Measurements from ENCODE around the gene DIS3L2. TPM values are rescaled to one million over a fixed set of nuclear protein-coding genes. Genes with fewer than 3 reads are reported as not detected.
"Not testable (repeated sequence)": the region's sequence is repeated elsewhere in the genome, so short reads cannot be mapped to it uniquely, and the experiment has no call there.

The DIS3L2 gene
- total RNA-seq, 4 donors from 2014 or later, result 52.8 to 74.9 (median 61.8) TPM

- H3K9me3 ChIP-seq, result peaks cover 0 to 12% (median 4%) of the 10 kb centered on the region in 4 donors
- H3K4me3 ChIP-seq, result no peak overlapping the region
- no peaks in the 10 kb centered on the region for H3K27me3 ChIP-seq
- peaks cover 0 to 3% (median under 1%) of the 10 kb centered on the region in 4 donors for H3K4me1 ChIP-seq
- H3K36me3 ChIP-seq, result peaks cover 0 to 57% (median 0%) of the 10 kb centered on the region in 3 donors
- DNase-seq (ENCODE audit: low spot score in 2 of 2), result no peak
- no peak for TF ChIP-seq POLR2A (IDR thresholded peaks at IDR 0.05)
- TF ChIP-seq CTCF (IDR thresholded peaks at IDR 0.05), result no peak
- TF ChIP-seq EP300 (IDR thresholded peaks at IDR 0.05), result no peak
- WGBS, 2 donors, result 90 to 94% methylated on average over 4 of the region's 4 CpGs
- no peak overlapping the region for H3K27ac ChIP-seq
These were observed 348.1 kb downstream of the DIS3L2 start for GRCh38 chr2:232309592-232309991.

- H3K27ac ChIP-seq, result no peak overlapping the region
- DNase-seq (ENCODE audit: low spot score in 2 of 2), result no peak
- TF ChIP-seq POLR2A (IDR thresholded peaks at IDR 0.05) (no peak), EP300 (IDR thresholded peaks at IDR 0.05) (no peak), CTCF (IDR thresholded peaks at IDR 0.05) (no peak)
- no peaks in the 10 kb centered on the region for H3K27me3 ChIP-seq
- H3K4me3 ChIP-seq, result no peak overlapping the region
- peaks cover 0 to 11% (median 4%) of the 10 kb centered on the region in 4 donors for H3K9me3 ChIP-seq
- H3K36me3 ChIP-seq, result peaks cover 0 to 51% (median 0%) of the 10 kb centered on the region in 3 donors
- H3K4me1 ChIP-seq, result peaks cover 0 to 6% (median 2%) of the 10 kb centered on the region in 4 donors
- WGBS, 2 donors, result 74 to 79% methylated on average over 9 of the region's 9 CpGs
These were observed 348.6 kb downstream of the DIS3L2 start for GRCh38 chr2:232310121-232310520.

- 64 to 91% methylated on average over 1 of the region's 1 CpG for WGBS, 2 donors
- Histone ChIP-seq H3K27ac (no peak overlapping the region), H3K4me1 (peaks cover 0 to 11% (median 2%) of the 10 kb centered on the region in 4 donors), H3K9me3 (peaks cover 0 to 11% (median 4%) of the 10 kb centered on the region in 4 donors), H3K4me3 (no peak overlapping the region), H3K36me3 (peaks cover 0 to 46% (median 0%) of the 10 kb centered on the region in 3 donors), H3K27me3 (no peaks in the 10 kb centered on the region)
- DNase-seq (ENCODE audit: low spot score in 2 of 2), result no peak
- TF ChIP-seq CTCF (IDR thresholded peaks at IDR 0.05), result no peak
- no peak for TF ChIP-seq POLR2A (IDR thresholded peaks at IDR 0.05)
- no peak for TF ChIP-seq EP300 (IDR thresholded peaks at IDR 0.05)
These were observed 349.2 kb downstream of the DIS3L2 start for GRCh38 chr2:232310696-232311095.

DNA sequence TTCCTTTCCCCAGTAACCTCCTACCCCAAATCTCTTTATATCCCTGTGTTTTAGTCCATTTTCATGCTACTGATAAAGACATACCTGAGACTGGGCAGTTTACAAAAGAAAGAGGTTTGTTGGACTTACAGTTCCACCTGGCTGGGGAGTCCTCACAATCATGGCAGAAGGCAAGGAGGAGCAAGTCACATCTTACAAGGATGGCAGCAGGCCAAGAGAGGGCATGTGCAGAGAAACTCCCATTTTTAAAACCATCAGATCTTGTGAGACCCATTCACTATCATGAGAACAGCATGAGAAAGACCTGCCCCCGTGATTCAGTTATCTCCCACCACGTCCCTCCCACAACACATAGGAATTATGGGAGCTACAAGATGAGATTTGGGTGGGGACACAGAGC lies 352.1 kb downstream of the DIS3L2 start:
- not testable (repeated sequence) for H3K4me3 ChIP-seq; H3K27ac ChIP-seq; DNase-seq (ENCODE audit: low spot score in 2 of 2); H3K27me3 ChIP-seq
- H3K4me1 ChIP-seq, result peaks cover 0 to 14% (median 6%) of the 10 kb centered on the region in 4 donors
- peaks cover 0 to 11% (median 4%) of the 10 kb centered on the region in 4 donors for H3K9me3 ChIP-seq
- 97 to 100% methylated on average over 2 of the region's 2 CpGs for WGBS, 2 donors
- H3K36me3 ChIP-seq, result peaks cover 0 to 29% (median 0%) of the 10 kb centered on the region in 3 donors

DNA sequence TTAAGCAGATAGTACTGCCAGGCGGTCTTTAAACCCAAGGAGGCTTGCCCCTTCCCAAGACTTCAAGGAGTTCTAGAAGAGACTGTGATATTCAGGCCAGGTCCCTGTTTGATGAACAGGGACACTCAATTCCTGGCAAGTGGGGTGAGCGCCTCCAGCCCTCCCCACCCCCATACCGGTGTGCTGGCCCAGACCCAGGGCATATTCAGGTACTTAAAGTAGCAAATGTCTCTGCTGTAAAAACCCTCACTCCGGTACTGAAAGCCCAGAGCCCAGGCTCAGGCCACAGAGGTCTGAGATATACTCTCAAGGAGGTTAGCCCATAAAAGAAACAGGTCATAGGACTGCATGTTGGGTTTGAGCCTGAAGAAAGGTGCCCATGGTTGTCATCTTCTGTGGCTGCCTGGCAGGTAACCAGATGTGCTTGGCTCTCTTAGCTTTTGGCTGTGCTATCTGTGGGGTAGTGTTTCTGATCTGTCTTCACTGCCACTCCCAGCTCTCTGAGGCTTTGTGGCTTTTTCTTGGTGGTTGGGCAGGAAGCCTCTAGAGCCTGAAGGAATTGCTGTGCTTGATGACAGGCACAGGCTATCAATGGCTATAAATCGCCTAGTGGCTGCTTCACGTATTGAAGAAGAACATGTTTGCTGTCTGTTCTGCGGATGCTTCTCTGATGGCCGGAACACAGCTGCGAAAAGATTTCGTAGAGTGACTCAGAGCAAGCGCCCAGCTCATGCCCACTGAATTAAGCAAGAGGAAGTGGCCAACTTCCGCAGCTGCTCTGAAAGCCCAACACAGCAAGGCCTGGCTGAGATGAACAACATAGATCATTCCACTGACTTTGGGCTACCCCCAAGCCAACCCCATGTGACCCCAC lies 353.8 kb downstream of the DIS3L2 start:
- H3K9me3 ChIP-seq, result peaks cover 0 to 11% (median 4%) of the 10 kb centered on the region in 4 donors
- peaks cover 0 to 15% (median 0%) of the 10 kb centered on the region in 3 donors for H3K36me3 ChIP-seq
- 87 to 92% methylated on average over 12 of the region's 12 CpGs for WGBS, 2 donors
- peak overlapping the region in 3 of 4 donors; percentile 8 to 72 (median 64) for H3K27ac ChIP-seq
- H3K27me3 ChIP-seq, result no peaks in the 10 kb centered on the region
- TF ChIP-seq CTCF (IDR thresholded peaks at IDR 0.05) (peak in 2 of 5 experiments; percentile 19 to 40), EP300 (IDR thresholded peaks at IDR 0.05) (peak in 1 of 2 donors; percentile 55), POLR2A (IDR thresholded peaks at IDR 0.05) (no peak)
- DNase-seq (ENCODE audit: low spot score in 2 of 2), result peak in 1 of 2 donors; percentile 50
- H3K4me1 ChIP-seq, result peaks cover 0 to 30% (median 14%) of the 10 kb centered on the region in 4 donors
- H3K4me3 ChIP-seq, result no peak overlapping the region
